NCI-H774 (cell line): Measurements from ENCODE around the gene FZD4.

Experiments
- DNase-seq: peaks from one replicate; lab custom pipeline; 2025; lab: John Stamatoyannopoulos, UW

The FZD4 gene

DNA sequence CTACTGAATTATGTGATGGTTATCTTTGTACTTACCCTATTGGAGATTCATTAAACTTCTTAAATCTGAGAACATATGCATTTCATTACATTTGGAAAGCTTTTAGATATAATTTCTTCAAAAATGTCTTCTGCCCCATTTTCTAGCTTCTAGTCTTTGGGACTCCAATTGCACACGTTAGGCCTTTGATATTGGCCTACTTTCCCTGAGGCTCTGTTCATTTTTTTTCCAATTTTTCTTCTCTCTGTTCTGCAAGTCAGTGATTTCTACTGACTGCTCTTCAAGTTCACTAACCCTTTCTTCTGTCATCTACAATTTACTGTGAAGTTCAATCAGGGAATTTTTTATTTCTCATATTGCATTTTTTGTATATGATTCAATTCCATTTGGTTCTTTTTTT, 43.0 kb downstream of the FZD4 start:
- DNase-seq, result no peak

DNA sequence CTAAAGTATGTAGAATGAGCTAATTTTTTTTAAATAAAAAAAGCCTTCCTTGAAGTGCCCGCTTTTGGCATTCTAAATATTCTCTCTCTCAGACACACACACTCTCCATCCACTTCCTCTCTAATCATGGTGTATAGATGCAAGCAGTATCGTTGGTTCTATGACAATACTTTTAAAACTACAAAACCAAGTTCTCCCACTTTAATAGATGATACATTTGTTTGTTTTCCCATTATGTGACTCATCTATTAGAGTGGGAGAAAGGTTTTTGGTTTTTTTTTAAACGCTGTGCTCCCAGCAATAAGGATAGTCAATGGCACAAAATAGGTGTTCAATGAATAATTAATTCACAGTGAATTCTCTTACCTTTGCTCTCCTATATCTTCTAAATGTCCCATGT, 44.6 kb downstream of the FZD4 start:
- DNase-seq, result no peak

DNA sequence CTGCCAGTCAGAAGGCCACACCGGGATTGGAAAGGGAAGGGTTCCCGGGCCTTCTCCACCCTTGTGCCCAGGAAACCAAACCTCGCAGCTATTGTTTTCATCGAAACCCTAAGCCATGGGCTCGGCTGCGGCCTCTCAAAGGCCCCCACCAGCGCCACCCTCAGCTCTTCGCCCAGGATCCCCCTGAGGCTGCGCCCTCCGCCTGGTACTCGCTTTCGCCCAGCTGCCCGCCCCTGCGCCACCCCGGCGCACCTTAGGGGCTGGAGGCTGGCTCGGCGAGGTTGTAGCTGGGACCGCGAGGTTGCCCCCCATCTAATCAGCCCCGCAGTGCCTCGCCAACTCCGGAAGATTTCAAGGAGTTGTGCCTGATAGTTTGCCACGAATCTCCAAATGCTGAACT, 49.0 kb downstream of the FZD4 start:
- DNase-seq, result no peak

DNA sequence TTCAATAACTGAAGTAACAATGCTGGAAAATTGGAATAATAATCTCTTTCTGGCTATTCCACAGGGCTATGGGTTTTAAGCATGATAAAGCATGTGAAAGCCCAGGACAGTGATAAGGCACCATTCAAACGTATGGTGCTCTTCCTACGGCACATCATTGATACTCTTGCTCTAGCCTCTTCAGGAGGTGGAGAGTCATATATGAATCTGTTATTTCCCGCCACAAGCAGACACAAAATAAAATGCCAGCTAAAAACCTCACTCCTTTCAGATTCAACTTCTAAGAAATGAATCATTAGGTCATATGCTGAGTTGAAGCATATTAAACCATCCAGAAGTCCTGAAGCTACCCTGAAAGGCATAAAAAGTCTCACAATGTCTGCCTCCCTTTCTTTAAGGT, 49.9 kb downstream of the FZD4 start:
- DNase-seq, result no peak

DNA sequence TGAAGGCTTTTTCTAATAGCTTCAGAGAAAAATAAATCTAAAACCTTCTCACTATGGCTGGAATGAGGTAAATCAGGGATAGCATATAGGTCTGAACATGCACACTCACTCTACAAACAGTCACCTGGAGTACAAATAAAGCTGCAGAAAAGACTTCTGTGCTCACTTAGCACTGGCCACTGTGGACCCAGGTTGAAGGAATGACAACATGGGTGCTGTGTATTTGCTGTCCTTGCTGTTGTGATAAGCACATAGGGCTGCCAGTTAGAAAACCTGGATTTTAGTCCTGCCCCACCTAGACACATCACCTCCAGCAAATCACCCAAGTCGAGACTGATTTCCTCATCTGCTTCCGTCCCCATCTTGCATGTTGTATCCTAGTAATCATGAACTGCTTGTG, 51.2 kb downstream of the FZD4 start:
- no peak for DNase-seq

DNA sequence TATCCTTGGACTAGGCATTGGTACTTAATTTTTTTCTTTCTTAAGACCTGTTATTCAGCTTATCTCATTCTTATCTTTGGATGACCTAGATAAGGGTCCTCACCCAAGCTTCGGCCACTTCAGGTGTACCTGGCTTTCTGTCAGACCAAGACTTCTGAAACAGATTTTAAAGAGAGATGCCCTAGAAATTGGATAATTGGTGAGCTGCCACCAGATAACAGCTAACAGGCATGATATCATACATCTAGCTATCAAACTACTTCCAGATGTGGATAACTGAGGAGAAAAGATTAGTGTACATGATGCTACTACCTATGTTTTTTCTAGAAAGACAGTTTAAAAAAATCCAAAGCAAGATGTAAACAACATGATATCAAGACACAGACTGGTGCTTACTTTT, 52.9 kb downstream of the FZD4 start:
- no peak for DNase-seq

DNA sequence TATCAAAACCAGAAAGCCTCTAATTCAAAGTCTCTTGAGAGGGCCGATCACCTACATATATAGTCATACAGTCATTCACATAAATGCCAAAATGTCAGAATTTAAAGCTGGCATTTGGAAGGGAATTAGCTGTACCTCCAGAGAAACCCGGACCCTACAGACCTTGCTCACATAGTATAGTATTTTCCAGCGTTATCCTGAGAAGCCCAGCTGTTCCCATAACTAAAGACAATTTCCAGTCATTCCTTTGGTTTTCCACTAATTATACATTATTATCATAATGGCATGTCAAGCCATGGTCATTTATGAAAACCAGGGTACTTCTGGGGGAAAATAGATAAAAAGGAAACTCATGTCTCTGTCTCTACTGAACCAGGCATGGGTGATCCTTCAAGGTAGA, 53.6 kb downstream of the FZD4 start:
- no peak for DNase-seq

DNA sequence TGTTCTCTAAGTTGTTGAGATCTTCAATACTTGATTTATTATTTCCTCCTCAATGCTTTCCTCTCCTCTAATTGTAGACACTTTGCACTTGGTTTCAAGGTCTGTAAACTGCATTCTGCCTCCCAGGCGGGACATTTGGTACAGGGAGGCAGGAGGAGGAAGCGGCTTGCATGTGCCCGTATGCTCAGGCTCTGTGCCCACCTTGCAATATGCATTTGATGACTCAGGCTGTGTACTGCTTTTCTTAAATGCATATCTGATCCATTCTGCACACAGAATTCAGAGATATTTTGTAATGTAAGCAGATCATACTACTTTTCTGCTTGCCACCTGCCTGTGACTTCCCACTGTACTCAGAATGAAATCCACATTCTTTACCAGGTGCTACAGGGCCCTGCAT, 55.0 kb downstream of the FZD4 start:
- DNase-seq, result no peak

DNA sequence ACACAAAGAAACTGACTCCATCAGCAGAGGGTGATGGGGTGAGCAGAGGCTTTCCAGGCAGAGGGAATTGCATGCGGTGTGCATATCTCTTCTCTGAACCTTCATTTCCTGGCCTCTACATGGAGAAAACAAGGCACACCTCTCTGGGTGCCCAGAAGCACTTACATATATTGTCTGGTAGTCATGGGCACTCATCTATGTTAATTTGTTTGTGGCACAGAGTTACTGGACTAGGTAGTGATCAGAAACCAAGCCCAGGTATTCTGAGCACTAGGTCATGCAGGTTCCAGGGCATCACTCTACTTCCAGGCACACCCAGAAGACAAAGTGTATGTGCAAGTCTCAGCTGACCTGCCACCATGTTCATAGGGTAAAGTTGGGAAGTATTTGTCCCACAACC, 56.5 kb downstream of the FZD4 start:
- DNase-seq, result no peak

DNA sequence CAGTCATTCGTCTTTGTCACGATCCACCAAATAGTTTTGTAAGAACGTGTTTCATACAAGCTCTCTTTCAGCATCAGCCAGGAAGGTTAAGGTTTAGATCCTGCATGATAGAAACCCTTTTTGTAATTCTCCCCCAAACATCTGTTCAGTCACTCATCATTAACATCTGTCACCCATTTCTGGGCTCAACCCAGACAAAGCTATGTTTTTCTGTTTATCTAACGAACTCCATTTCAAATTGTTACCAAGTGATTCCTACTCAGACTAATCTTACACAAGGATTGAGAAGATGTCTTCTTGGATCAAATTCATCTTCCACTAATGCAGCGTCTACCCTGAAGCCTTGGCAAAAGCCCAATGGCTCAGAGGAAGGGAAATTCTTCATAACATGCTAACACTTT, 58.8 kb downstream of the FZD4 start:
- no peak for DNase-seq
